Measurements from ENCODE around the gene C17orf100.

C17orf100 gene

GRCh38 chr17:6651354-6651918 lies at the start of gene C17orf100, which contains the start of gene MED31:
Gene C17orf100, plus strand, starts transcription at chr17:6651762. Its CDS starts 152 bp downstream, at chr17:6651914.
Gene MED31, minus strand, starts transcription at chr17:6651605. Its CDS starts 77 bp downstream, at chr17:6651528.
- DNase-seq (ENCODE audit: low spot score) = peak; percentile 94

- DNase-seq (ENCODE audit: low spot score) = no peak
These were observed 49.4 kb upstream of the C17orf100 start for GRCh38 chr17:6602141-6602540.

- no peak for DNase-seq (ENCODE audit: low spot score)
These were observed 47.7 kb upstream of the C17orf100 start for GRCh38 chr17:6603744-6604325.

- DNase-seq (ENCODE audit: low spot score) = no peak
These were observed 46.4 kb upstream of the C17orf100 start for GRCh38 chr17:6605142-6605541.

- DNase-seq (ENCODE audit: low spot score) = peak; percentile 74
These were observed 43.2 kb upstream of the C17orf100 start for GRCh38 chr17:6608321-6608720.

GRCh38 chr17:6610011-6610410 lies 41.6 kb upstream of the C17orf100 start:
- DNase-seq (ENCODE audit: low spot score) = no peak

- DNase-seq (ENCODE audit: low spot score) = no peak
These were observed 40.3 kb upstream of the C17orf100 start for GRCh38 chr17:6611231-6611630.

GRCh38 chr17:6623941-6624340 lies 27.6 kb upstream of the C17orf100 start:
- DNase-seq (ENCODE audit: low spot score) = no peak

- no peak for DNase-seq (ENCODE audit: low spot score)
These were observed 24.9 kb upstream of the C17orf100 start for GRCh38 chr17:6626616-6627015.

- no peak for DNase-seq (ENCODE audit: low spot score)
These were observed 24.5 kb upstream of the C17orf100 start for GRCh38 chr17:6627019-6627418.

- no peak for DNase-seq (ENCODE audit: low spot score)
These were observed 21.2 kb upstream of the C17orf100 start for GRCh38 chr17:6630390-6630789.

- no peak for DNase-seq (ENCODE audit: low spot score)
These were observed 19.0 kb upstream of the C17orf100 start for GRCh38 chr17:6632530-6632929.

GRCh38 chr17:6633263-6633662 lies 18.3 kb upstream of the C17orf100 start:
- no peak for DNase-seq (ENCODE audit: low spot score)

GRCh38 chr17:6636105-6636504 lies 15.5 kb upstream of the C17orf100 start:
- DNase-seq (ENCODE audit: low spot score) = no peak

GRCh38 chr17:6636616-6637457 lies 14.7 kb upstream of the C17orf100 start:
- no peak for DNase-seq (ENCODE audit: low spot score)

GRCh38 chr17:6637458-6637840 lies 14.1 kb upstream of the C17orf100 start:
- no peak for DNase-seq (ENCODE audit: low spot score)

GRCh38 chr17:6638046-6638908 lies 13.3 kb upstream of the C17orf100 start:
- no peak for DNase-seq (ENCODE audit: low spot score)

GRCh38 chr17:6639014-6639585 lies 12.5 kb upstream of the C17orf100 start:
- DNase-seq (ENCODE audit: low spot score) = no peak

GRCh38 chr17:6639586-6640535 lies 11.7 kb upstream of the C17orf100 start:
- DNase-seq (ENCODE audit: low spot score) = peak; percentile 40

- peak; percentile 91 for DNase-seq (ENCODE audit: low spot score)
These were observed 10.9 kb upstream of the C17orf100 start, which contains the start of the genes KIAA0753 and TXNDC17 for GRCh38 chr17:6640536-6641246. Gene KIAA0753, minus strand, starts transcription at chr17:6640711. Its CDS starts 5,608 bp downstream, at chr17:6635103. Gene TXNDC17, plus strand, starts transcription at chr17:6641060. Its CDS starts 23 bp downstream, at chr17:6641083.
